Osteoblast (primary cell): ENCODE data around the gene ALDH7A1. TPM values are rescaled to one million over a fixed set of nuclear protein-coding genes. Genes with fewer than 3 reads are reported as not detected.

Source experiments
- DNase-seq: peaks from one replicate; pipeline ENCODE4 v3.0.0; 2011; ENCODE audit warnings: low spot score, mixed read lengths; ENCODE audit not compliant: insufficient read length; ENCODE audit errors: missing footprints
- H2AFZ ChIP-seq: 2 replicates; pipeline ENCODE4 v1.6.0; 2011; ENCODE audit warnings: mild to moderate bottlenecking, low read length
- H3K27ac ChIP-seq: 2 replicates; pipeline ENCODE4 v1.5.1; 2011; ENCODE audit warnings: mild to moderate bottlenecking, low read depth, low read length, moderate library complexity
- H3K27me3 ChIP-seq: 2 replicates; pipeline ENCODE4 v1.6.0; 2012; ENCODE audit warnings: mild to moderate bottlenecking, control low read depth, inconsistent platforms, low read length, moderate library complexity; ENCODE audit not compliant: insufficient read depth
- H3K36me3 ChIP-seq: 2 replicates; pipeline ENCODE4 v1.5.1; 2011; ENCODE audit warnings: mild to moderate bottlenecking, low read length, control low read depth, moderate library complexity; ENCODE audit not compliant: insufficient read depth
- H3K4me1 ChIP-seq: 2 replicates; pipeline ENCODE4 v1.5.1; 2011; ENCODE audit warnings: mild to moderate bottlenecking, low read length, control low read depth, moderate library complexity; ENCODE audit not compliant: insufficient read depth
- H3K4me2 ChIP-seq: 2 replicates; pipeline ENCODE4 v1.6.0; 2011; ENCODE audit warnings: mild to moderate bottlenecking, low read length; ENCODE audit not compliant: insufficient read depth
- H3K4me3 ChIP-seq: fragments of 200-600 bp; sonication (generic); 3 replicates; pipeline ENCODE4 v1.5.1; 2012; ENCODE audit warnings: mild to moderate bottlenecking, low read length, inconsistent platforms; ENCODE audit not compliant: insufficient read depth
- H3K79me2 ChIP-seq: 2 replicates; pipeline ENCODE4 v1.6.0; 2012; ENCODE audit warnings: mild to moderate bottlenecking, low read length, control low read depth, inconsistent platforms; ENCODE audit not compliant: insufficient read depth
- H3K9me3 ChIP-seq: 2 replicates; pipeline ENCODE4 v1.5.1; 2011; ENCODE audit warnings: low read depth, low read length, control low read depth
- H4K20me1 ChIP-seq: 2 replicates; pipeline ENCODE4 v1.6.0; 2012; ENCODE audit warnings: mild to moderate bottlenecking, low read length, control low read depth; ENCODE audit not compliant: insufficient read depth
- total RNA-seq: library from RNA; depleted of rRNA; stranded (reverse); fragments of >200 nt; gene quantifications from 2 replicates; pipeline ENCODE4 v1.2.3, GENCODE V29; 2012
- TF ChIP-seq, protein P1 (sequence below): IDR thresholded peaks from 2 replicates; pipeline ENCODE4 v1.5.1; 2011; ENCODE audit warnings: mild to moderate bottlenecking, low read depth, low read length, moderate library complexity; ENCODE audit errors: extremely low read depth

The ALDH7A1 gene
- total RNA-seq, 1 donor = 39.1 TPM

DNA sequence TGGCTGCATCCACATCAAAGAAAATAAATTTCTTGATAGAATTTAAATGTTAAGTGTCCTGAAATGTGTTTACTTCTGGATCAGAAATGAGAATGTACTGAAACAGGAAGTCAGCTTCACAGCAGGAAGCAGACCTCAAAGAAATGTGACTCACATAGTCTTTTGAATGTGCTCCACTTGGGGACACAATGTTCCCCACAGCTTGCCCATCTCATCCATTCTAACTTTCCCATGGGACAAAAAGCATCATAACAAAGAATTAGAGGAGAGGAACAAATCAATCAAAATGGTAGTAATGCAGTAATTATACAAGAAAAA is 86.1 kb downstream of the ALDH7A1 start:
- DNase-seq = no peak
- Histone ChIP-seq H3K27ac (no peak overlapping the region), H3K9me3 (no peaks in the 10 kb centered on the region), H4K20me1 (no peaks in the 10 kb centered on the region), H2AFZ (peak overlapping the region; percentile 48), H3K4me1 (peaks cover 12% of the 10 kb centered on the region), H3K4me3 (no peak overlapping the region), H3K36me3 (no peaks in the 10 kb centered on the region), H3K4me2 (no peak overlapping the region), H3K27me3 (no peaks in the 10 kb centered on the region), H3K79me2 (no peaks in the 10 kb centered on the region)
- TF ChIP-seq, protein P1, sequence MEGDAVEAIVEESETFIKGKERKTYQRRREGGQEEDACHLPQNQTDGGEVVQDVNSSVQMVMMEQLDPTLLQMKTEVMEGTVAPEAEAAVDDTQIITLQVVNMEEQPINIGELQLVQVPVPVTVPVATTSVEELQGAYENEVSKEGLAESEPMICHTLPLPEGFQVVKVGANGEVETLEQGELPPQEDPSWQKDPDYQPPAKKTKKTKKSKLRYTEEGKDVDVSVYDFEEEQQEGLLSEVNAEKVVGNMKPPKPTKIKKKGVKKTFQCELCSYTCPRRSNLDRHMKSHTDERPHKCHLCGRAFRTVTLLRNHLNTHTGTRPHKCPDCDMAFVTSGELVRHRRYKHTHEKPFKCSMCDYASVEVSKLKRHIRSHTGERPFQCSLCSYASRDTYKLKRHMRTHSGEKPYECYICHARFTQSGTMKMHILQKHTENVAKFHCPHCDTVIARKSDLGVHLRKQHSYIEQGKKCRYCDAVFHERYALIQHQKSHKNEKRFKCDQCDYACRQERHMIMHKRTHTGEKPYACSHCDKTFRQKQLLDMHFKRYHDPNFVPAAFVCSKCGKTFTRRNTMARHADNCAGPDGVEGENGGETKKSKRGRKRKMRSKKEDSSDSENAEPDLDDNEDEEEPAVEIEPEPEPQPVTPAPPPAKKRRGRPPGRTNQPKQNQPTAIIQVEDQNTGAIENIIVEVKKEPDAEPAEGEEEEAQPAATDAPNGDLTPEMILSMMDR = no peak

DNA sequence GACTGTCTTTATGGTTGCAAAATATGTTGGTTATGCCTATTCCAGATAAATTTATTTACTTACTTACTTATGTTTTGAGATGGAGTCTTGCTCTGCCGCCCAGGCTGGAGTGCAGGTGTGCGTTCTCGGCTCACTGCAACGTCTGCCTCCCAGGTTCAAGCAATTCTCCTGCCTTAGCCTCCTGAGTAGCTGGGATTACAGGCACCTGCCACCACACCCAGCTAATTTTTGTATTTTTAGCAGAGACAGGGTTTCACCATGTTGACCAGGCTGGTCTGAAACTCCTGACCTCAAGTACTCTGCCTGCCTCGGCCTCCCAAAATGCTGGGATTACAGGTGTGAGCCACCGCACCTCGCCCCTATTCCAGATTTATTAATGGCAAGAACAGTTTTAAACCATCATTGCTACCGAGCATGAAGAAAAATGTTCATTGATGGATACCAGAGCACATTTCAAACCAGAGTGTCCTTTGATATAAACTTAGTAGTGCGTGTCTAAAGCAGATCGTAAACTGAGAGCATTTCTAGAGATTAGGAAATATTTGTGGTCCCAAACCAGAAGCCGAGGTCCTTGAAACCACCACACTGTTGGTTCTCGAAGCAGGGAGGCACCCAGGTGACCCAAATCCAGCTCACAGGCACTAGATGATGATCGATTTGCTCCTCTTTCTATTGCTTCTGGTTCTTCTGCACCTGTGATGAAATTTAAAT is 86.6 kb downstream of the ALDH7A1 start:
- H3K4me2 ChIP-seq = no peak overlapping the region
- H3K9me3 ChIP-seq = no peaks in the 10 kb centered on the region
- H3K4me1 ChIP-seq = peaks cover 12% of the 10 kb centered on the region

DNA sequence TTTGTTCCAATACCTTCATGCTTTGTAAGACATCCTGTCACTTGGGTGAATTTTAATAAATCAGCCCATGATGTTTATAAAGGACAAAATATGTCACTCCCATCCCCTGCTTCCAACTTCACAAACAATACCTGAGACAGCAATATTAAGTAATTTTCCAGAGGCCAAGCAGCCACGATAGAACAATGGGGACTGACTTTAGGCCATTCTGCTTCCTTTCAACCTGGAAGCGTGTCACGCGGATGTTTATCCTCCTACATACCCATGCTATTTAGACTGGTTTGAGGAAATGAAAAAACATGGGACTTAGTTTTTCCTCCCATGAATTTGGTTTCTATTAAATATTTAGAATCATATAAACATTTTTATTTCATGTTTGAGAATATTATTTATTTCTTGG is 88.9 kb downstream of the ALDH7A1 start:
- Histone ChIP-seq H3K36me3 (no peaks in the 10 kb centered on the region), H3K27ac (no peak overlapping the region), H3K4me2 (no peak overlapping the region), H4K20me1 (no peaks in the 10 kb centered on the region), H2AFZ (no peak overlapping the region), H3K4me3 (no peak overlapping the region), H3K27me3 (no peaks in the 10 kb centered on the region), H3K79me2 (no peaks in the 10 kb centered on the region), H3K4me1 (peaks cover 12% of the 10 kb centered on the region), H3K9me3 (no peaks in the 10 kb centered on the region)
- no peak for DNase-seq
- TF ChIP-seq, protein P1 = no peak

More for the DNA sequence above, 86.6 kb downstream of the ALDH7A1 start:
- Histone ChIP-seq H3K79me2 (no peaks in the 10 kb centered on the region), H4K20me1 (no peaks in the 10 kb centered on the region), H3K27me3 (no peaks in the 10 kb centered on the region), H2AFZ (peak overlapping the region; percentile 48), H3K36me3 (no peaks in the 10 kb centered on the region), H3K4me3 (no peak overlapping the region), H3K27ac (no peak overlapping the region)
- TF ChIP-seq, protein P1 = no peak
- DNase-seq = no peak

DNA sequence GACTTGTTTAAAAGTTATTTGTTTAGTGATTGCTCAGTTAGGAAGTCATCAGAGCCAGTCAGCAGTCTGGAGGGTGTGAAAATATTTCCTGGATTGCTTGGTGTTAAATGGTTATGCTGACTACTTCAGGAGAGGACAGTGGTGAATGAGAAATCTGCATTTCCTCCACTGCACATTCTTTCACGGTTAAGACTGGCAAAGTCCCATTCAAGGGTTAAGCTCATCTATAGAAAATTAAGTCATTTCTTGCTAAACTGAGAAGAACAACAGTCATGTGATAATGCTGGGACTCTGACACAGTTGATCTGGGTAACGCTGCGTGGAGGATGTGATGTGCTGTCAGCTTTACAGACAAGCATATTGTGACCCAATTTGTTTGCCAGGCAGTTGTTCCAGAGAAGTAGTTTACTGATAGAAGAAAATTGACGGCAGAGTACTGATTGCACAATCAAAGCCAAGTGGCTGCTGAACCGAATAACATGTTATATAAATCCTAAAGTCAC is 91.4 kb downstream of the ALDH7A1 start:
- Histone ChIP-seq H3K4me1 (peaks cover 12% of the 10 kb centered on the region), H3K4me3 (peak overlapping the region; percentile 15), H2AFZ (peak overlapping the region; percentile 43), H3K79me2 (no peaks in the 10 kb centered on the region), H3K27ac (no peak overlapping the region), H3K4me2 (peak overlapping the region; percentile 65), H4K20me1 (no peaks in the 10 kb centered on the region), H3K9me3 (no peaks in the 10 kb centered on the region), H3K27me3 (no peaks in the 10 kb centered on the region), H3K36me3 (no peaks in the 10 kb centered on the region)
- DNase-seq = no peak
- TF ChIP-seq, protein P1 = no peak
